ENCODE results near the gene KCNQ5.
"Not testable (repeated sequence)": the region's sequence is repeated elsewhere in the genome, so short reads cannot be mapped to it uniquely, and the experiment has no call there.

The KCNQ5 gene

GRCh38 chr6:73152966-73153757 lies 531.3 kb downstream of the KCNQ5 start:
- DNase-seq, result no peak

- no peak for DNase-seq
Observed at GRCh38 chr6:73156793-73157767, 535.2 kb downstream of the KCNQ5 start.

GRCh38 chr6:73157870-73158269 lies 536.0 kb downstream of the KCNQ5 start:
- no peak for DNase-seq

GRCh38 chr6:73169111-73169510 lies 547.2 kb downstream of the KCNQ5 start:
- DNase-seq, result no peak

- no peak for DNase-seq
Observed at GRCh38 chr6:73169633-73170032, 547.8 kb downstream of the KCNQ5 start.

- DNase-seq, result no peak
Observed at GRCh38 chr6:73174646-73175045, 552.8 kb downstream of the KCNQ5 start.

- no peak for DNase-seq
Observed at GRCh38 chr6:73176057-73176456, 554.2 kb downstream of the KCNQ5 start.

- no peak for DNase-seq
Observed at GRCh38 chr6:73177221-73177944, 555.5 kb downstream of the KCNQ5 start.

- no peak for DNase-seq
Observed at GRCh38 chr6:73180076-73180738, 558.3 kb downstream of the KCNQ5 start.

GRCh38 chr6:73180763-73181619 lies 559.1 kb downstream of the KCNQ5 start:
- peak; percentile 38 for DNase-seq

- DNase-seq, result no peak
Observed at GRCh38 chr6:73182021-73182607, 560.2 kb downstream of the KCNQ5 start.

GRCh38 chr6:73193302-73193701 lies 571.4 kb downstream of the KCNQ5 start:
- not testable (repeated sequence) for DNase-seq

GRCh38 chr6:73194744-73195143 lies 572.9 kb downstream of the KCNQ5 start:
- no peak for DNase-seq

- DNase-seq, result no peak
Observed at GRCh38 chr6:73200247-73200646, 578.4 kb downstream of the KCNQ5 start.

GRCh38 chr6:73200735-73201134 lies 578.9 kb downstream of the KCNQ5 start:
- no peak for DNase-seq

GRCh38 chr6:73203098-73203497 lies 581.2 kb downstream of the KCNQ5 start:
- DNase-seq, result no peak

- no peak for DNase-seq
Observed at GRCh38 chr6:73204252-73204651, 582.4 kb downstream of the KCNQ5 start.

- DNase-seq, result no peak
Observed at GRCh38 chr6:73207221-73207837, 585.5 kb downstream of the KCNQ5 start.

GRCh38 chr6:73209117-73209516 lies 587.3 kb downstream of the KCNQ5 start:
- DNase-seq, result no peak

- DNase-seq, result no peak
Observed at GRCh38 chr6:73216859-73217258, 595.0 kb downstream of the KCNQ5 start.

- DNase-seq, result no peak
Observed at GRCh38 chr6:73225396-73225795, 603.5 kb downstream of the KCNQ5 start, which contains the start of gene KHDC1L. Gene KHDC1L (minus strand): TSS chr6:73225496. CDS start chr6:73225408, 88 bp downstream.

Measured in COR-L47 (cell line).